CD14-positive monocyte (primary cell): Measurements from ENCODE around the gene DPF3. TPM values are rescaled to one million over a fixed set of nuclear protein-coding genes. Genes with fewer than 3 reads are reported as not detected.

Source experiments
- DNase-seq, 3 donors: peaks; one replicate each; pipeline ENCODE4 v3.0.0-alpha.2; 2011 to 2022
- H2AFZ ChIP-seq: 2 replicates; pipeline ENCODE4 v1.6.0; 2012; ENCODE audit warnings: mild to moderate bottlenecking, low read depth, low read length, inconsistent platforms; ENCODE audit not compliant: insufficient read depth, poor library complexity, severe bottlenecking
- H3K27ac ChIP-seq, 2 donors: 1 replicate in 1 of 2; 2 replicates in 1 of 2; pipeline ENCODE4 v1.5.1; 2012 to 2013; ENCODE audit warnings: low read length in 2 of 2, control low read depth in 1 of 2, inconsistent platforms in 1 of 2, low read depth in 1 of 2, mild to moderate bottlenecking in 1 of 2
- H3K27me3 ChIP-seq, 2 donors: one replicate each; pipeline versions ENCODE4 v1.6.0 to v1.6.1; 2011 to 2013; ENCODE audit warnings: low read length in 2 of 2; ENCODE audit not compliant: control insufficient read depth in 2 of 2, insufficient read depth in 2 of 2
- H3K36me3 ChIP-seq, 2 donors: replicated peaks in 1 of 2; 1 replicate in 1 of 2; 2 replicates in 1 of 2; pipeline versions ENCODE4 v1.5.1 to v1.6.1; 2012 to 2013; ENCODE audit warnings: low read length in 2 of 2, control low read depth in 1 of 2, inconsistent platforms in 1 of 2, mild to moderate bottlenecking in 1 of 2; ENCODE audit not compliant: insufficient read depth in 2 of 2, control insufficient read depth in 1 of 2
- H3K4me1 ChIP-seq, 2 donors: 1 replicate in 1 of 2; 2 replicates in 1 of 2; pipeline versions ENCODE4 v1.5.1 to v1.6.1; 2012 to 2013; ENCODE audit warnings: low read length in 2 of 2, control low read depth in 1 of 2, inconsistent platforms in 1 of 2, mild to moderate bottlenecking in 1 of 2, moderate library complexity in 1 of 2; ENCODE audit not compliant: insufficient read depth in 2 of 2, control insufficient read depth in 1 of 2
- H3K4me2 ChIP-seq: replicated peaks from 2 replicates; pipeline ENCODE3; 2012; ENCODE audit warnings: low read length, moderate library complexity, mild to moderate bottlenecking; ENCODE audit not compliant: poor library complexity, severe bottlenecking; ENCODE audit errors: extremely low read depth
- H3K4me3 ChIP-seq, 3 experiments: fragments of 200-600 bp in 1 of 3; sonication (generic) in 1 of 3; replicated peaks in 1 of 3; 1 replicate in 2 of 3; 2 replicates in 1 of 3; pipeline ENCODE4 v1.5.1; 2011 to 2013; ENCODE audit warnings: low read length in 3 of 3, mild to moderate bottlenecking in 3 of 3, control low read depth in 2 of 3, low read depth in 2 of 3, inconsistent platforms in 1 of 3, moderate library complexity in 1 of 3
- H3K79me2 ChIP-seq: 2 replicates; pipeline ENCODE4 v1.6.0; 2012; ENCODE audit warnings: mild to moderate bottlenecking, control low read depth, inconsistent platforms, low read length, moderate library complexity; ENCODE audit not compliant: insufficient read depth
- H3K9ac ChIP-seq: 2 replicates; pipeline ENCODE4 v1.6.0; 2017; ENCODE audit warnings: low read length, mild to moderate bottlenecking; ENCODE audit not compliant: insufficient read depth, poor library complexity, severe bottlenecking
- H3K9me3 ChIP-seq, 2 donors: replicated peaks in 1 of 2; 1 replicate in 1 of 2; 2 replicates in 1 of 2; pipeline versions ENCODE4 v1.5.1 to v1.6.1; 2012 to 2013; ENCODE audit warnings: low read length in 2 of 2, control low read depth in 1 of 2; ENCODE audit not compliant: control insufficient read depth in 1 of 2, insufficient read depth in 1 of 2
- H4K20me1 ChIP-seq: 2 replicates; pipeline ENCODE4 v1.6.0; 2012; ENCODE audit warnings: mild to moderate bottlenecking, low read length, control low read depth, moderate library complexity; ENCODE audit not compliant: insufficient read depth
- H3K27ac Mint-ChIP-seq, 7 donors: one replicate each; pipeline ENCODE4 v1.8.0; 2020; ENCODE audit warnings: mild to moderate bottlenecking in 7 of 7, mixed read lengths in 7 of 7, moderate library complexity in 6 of 7, inconsistent platforms in 2 of 7
- H3K27me3 Mint-ChIP-seq, 3 donors: one replicate each; pipeline ENCODE4 v1.8.0; 2021 to 2022; ENCODE audit warnings: low read depth in 3 of 3, mild to moderate bottlenecking in 3 of 3, mixed read lengths in 3 of 3, moderate library complexity in 3 of 3, inconsistent platforms in 1 of 3
- H3K36me3 Mint-ChIP-seq, 2 donors: one replicate each; pipeline ENCODE4 v1.8.0; 2020; ENCODE audit warnings: mixed read lengths in 2 of 2, inconsistent platforms in 1 of 2, mild to moderate bottlenecking in 1 of 2
- H3K4me1 Mint-ChIP-seq: one replicate; pipeline ENCODE4 v1.8.0; 2020; ENCODE audit warnings: mild to moderate bottlenecking, mixed read lengths
- H3K4me3 Mint-ChIP-seq, 2 donors: one replicate each; pipeline ENCODE4 v1.8.0; 2020; ENCODE audit warnings: mild to moderate bottlenecking in 2 of 2, mixed read lengths in 2 of 2, moderate library complexity in 1 of 2
- H3K9me3 Mint-ChIP-seq, 7 donors: one replicate each; pipeline ENCODE4 v1.8.0; 2020 to 2022; ENCODE audit warnings: mixed read lengths in 7 of 7, mild to moderate bottlenecking in 6 of 7, moderate library complexity in 6 of 7, inconsistent platforms in 2 of 7
- WGBS: methylation state at CpG from one replicate; pipeline ENCODE4 v1.1.5; 2013; ENCODE audit warnings: missing lambda C conversion rate; ENCODE audit not compliant: insufficient coverage; 5-methylcytosine and 5-hydroxymethylcytosine counted together
- intact Hi-C, 2 donors: fragments of 100-400 bp; cut with micrococcal nuclease; formaldehyde crosslinking; loops; one replicate each; pipeline versions ENCODE4 v1.15.0 to v1.15.1; 2023
- polyA plus RNA-seq, 3 donors: library from polyadenylated mRNA; depleted of rRNA in 1 of 3; unstranded in 2 of 3; stranded (reverse) in 1 of 3; fragments of 300-500 nt in 2 of 3; fragments of >200 nt in 1 of 3; fragmentation: Illumina TruSeq in 2 of 3; gene quantifications; 1 replicate in 2 of 3; 2 replicates in 1 of 3; pipeline ENCODE4 v1.2.3, GENCODE V29; 2012 to 2021
- TF ChIP-seq, protein P1 (sequence below): fragments of 200-600 bp; IDR thresholded peaks from one replicate; pipeline ENCODE4 v1.8.0; 2022; ENCODE audit warnings: antibody characterized with exemption, mild to moderate bottlenecking

The DPF3 gene
- polyA plus RNA-seq, 3 donors: 0.33 to 0.39 TPM; not detected in 1

DNA sequence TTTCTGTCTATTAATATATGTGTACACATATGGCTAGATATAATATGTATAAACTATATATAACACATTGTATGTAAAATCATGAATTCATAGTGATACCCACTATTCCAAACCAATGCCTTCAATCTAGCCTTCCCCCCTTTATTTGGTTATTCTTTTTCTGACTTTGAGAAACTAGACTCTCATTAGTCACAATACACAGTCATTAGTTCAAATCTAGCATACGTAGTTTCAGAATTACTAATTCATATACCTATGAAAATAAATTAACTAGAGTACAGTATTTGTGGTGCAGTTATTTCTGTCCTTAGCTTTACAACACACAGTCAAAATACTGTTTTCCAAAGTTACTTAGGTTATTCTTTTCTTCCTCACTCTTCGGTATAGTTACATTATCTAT, 268.2 kb downstream of the DPF3 start:
- intact Hi-C loops: no loop called here
- Histone ChIP-seq H3K4me1 (no peaks in the 10 kb centered on the region), H3K4me2 (no peak overlapping the region), H2AFZ (no peak overlapping the region), H3K4me3 (no peak overlapping the region), H4K20me1 (no peaks in the 10 kb centered on the region), H3K9ac (no peak overlapping the region), H3K27ac (no peak overlapping the region), H3K27me3 (no peaks in the 10 kb centered on the region), H3K79me2 (no peaks in the 10 kb centered on the region), H3K36me3 (no peaks in the 10 kb centered on the region), H3K9me3 (no peaks in the 10 kb centered on the region)
- no peak for DNase-seq
- Mint-ChIP-seq H3K36me3 (no peaks in the 10 kb centered on the region), H3K4me1 (no peaks in the 10 kb centered on the region), H3K4me3 (no peak overlapping the region), H3K9me3 (peaks cover 0 to 9% (median 2%) of the 10 kb centered on the region in 7 donors), H3K27me3 (peaks cover 0 to 7% (median 2%) of the 10 kb centered on the region in 3 donors), H3K27ac (no peak overlapping the region)
- TF ChIP-seq, protein P1, sequence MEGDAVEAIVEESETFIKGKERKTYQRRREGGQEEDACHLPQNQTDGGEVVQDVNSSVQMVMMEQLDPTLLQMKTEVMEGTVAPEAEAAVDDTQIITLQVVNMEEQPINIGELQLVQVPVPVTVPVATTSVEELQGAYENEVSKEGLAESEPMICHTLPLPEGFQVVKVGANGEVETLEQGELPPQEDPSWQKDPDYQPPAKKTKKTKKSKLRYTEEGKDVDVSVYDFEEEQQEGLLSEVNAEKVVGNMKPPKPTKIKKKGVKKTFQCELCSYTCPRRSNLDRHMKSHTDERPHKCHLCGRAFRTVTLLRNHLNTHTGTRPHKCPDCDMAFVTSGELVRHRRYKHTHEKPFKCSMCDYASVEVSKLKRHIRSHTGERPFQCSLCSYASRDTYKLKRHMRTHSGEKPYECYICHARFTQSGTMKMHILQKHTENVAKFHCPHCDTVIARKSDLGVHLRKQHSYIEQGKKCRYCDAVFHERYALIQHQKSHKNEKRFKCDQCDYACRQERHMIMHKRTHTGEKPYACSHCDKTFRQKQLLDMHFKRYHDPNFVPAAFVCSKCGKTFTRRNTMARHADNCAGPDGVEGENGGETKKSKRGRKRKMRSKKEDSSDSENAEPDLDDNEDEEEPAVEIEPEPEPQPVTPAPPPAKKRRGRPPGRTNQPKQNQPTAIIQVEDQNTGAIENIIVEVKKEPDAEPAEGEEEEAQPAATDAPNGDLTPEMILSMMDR: no peak
- WGBS: no CpG with 5 or more reads among the region's 2 CpGs

DNA sequence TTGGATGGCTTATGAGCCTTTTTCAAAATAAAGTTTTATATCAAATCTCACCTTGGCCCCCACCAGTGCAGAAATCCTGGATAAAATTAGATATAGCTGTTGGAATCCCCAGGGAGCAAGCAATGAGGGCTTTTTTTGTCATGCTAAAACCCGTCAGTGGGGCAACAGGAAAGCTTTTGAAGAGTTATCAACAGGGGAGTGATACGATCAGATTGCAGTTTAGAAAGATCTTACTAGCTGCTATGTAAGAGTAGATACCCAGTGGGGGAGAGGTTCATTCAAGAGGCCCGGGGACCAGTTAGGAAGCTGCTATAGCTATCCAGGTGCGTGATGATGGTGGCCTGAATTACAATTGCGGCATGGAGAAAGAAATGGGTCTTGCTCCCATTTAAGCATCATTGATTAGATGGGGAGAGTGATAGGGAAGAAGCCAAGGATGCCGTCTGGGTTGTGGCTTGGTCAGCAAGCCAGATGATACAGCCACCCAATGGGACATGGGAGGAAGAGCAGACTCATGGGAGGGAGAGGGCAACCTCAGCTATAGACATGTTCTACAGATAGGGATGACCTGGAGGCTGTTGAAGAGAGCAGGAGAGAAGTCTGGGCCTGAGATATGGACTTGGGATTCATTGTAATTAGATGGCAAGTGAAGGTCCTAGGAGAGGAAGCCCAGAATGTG, 272.4 kb downstream of the DPF3 start:
- WGBS: 94% methylated on average over 6 of the region's 6 CpGs
- TF ChIP-seq, protein P1: no peak

More for the DNA sequence above, 272.4 kb downstream of the DPF3 start:
- Histone ChIP-seq H3K9ac (no peak overlapping the region), H2AFZ (no peak overlapping the region), H3K4me1 (no peaks in the 10 kb centered on the region), H3K27ac (no peak overlapping the region), H3K27me3 (no peaks in the 10 kb centered on the region), H3K9me3 (no peaks in the 10 kb centered on the region), H3K4me2 (no peak overlapping the region), H4K20me1 (no peaks in the 10 kb centered on the region), H3K4me3 (no peak overlapping the region), H3K36me3 (no peaks in the 10 kb centered on the region), H3K79me2 (no peaks in the 10 kb centered on the region)
- H3K9me3 Mint-ChIP-seq: peaks cover 0 to 6% (median 0%) of the 10 kb centered on the region in 7 donors
- no peak overlapping the region for H3K4me3 Mint-ChIP-seq
- no peak for DNase-seq
- intact Hi-C loops: no loop called here
- peaks cover 1 to 10% (median 2%) of the 10 kb centered on the region in 3 donors for H3K27me3 Mint-ChIP-seq
- H3K36me3 Mint-ChIP-seq: no peaks in the 10 kb centered on the region
- H3K27ac Mint-ChIP-seq: no peak overlapping the region
- no peaks in the 10 kb centered on the region for H3K4me1 Mint-ChIP-seq
